CD4-positive, alpha-beta T cell treated with Interleukin-6 for 4 hours (primary cell): ENCODE measurements around the gene TOR4A.

Experiments used
- DNase-seq: peaks from one replicate; pipeline ENCODE4 v3.0.0-alpha.2; 2020; ENCODE audit warnings: mixed read lengths

Gene TOR4A

GRCh38 chr9:137309368-137310188 lies 32.1 kb downstream of the TOR4A start:
- DNase-seq: no peak

DNA sequence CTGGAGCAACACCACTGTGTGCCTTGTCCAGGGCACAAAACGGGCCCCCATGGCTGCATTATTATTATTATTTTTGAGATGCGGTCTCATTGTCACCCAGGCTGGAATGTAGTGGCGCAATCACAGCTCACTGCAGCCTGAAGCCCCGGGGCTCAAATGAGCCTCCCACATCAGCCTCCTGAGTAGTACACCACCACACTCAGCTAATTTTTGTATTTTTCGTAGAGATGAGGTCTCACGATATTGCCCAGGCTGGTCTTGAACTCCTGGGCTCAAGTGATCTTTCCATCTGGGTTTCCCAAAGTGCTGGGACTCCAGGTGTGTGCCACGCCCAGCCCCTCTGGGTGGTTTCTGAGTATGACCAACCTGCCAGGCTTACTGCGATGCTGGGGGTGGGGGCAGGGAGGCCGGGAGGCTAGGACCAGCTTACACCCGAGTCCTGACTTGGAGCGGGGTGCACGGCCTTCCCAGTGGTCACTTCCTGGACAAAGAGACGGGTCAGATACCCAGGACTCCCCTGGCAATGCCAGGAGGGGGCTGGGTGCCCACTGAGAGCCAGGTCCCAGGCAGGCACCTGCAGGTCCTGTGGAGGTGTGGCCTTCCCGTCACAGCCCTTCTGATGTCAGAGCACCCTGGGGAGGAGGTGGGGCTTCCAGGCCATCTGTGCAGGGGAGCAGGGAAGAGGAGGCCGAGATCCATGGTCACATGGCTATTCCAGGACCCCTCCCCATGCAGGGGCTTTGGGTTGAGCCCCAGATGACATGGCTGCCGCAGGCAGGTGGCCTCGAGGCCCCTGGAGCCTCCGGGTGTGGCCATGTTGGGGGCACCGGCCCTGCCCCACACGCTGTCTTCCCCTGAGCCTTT lies 32.9 kb downstream of the TOR4A start:
- no peak for DNase-seq

- DNase-seq: peak; percentile 45
Observed at GRCh38 chr9:137311171-137311985, 33.9 kb downstream of the TOR4A start.

DNA sequence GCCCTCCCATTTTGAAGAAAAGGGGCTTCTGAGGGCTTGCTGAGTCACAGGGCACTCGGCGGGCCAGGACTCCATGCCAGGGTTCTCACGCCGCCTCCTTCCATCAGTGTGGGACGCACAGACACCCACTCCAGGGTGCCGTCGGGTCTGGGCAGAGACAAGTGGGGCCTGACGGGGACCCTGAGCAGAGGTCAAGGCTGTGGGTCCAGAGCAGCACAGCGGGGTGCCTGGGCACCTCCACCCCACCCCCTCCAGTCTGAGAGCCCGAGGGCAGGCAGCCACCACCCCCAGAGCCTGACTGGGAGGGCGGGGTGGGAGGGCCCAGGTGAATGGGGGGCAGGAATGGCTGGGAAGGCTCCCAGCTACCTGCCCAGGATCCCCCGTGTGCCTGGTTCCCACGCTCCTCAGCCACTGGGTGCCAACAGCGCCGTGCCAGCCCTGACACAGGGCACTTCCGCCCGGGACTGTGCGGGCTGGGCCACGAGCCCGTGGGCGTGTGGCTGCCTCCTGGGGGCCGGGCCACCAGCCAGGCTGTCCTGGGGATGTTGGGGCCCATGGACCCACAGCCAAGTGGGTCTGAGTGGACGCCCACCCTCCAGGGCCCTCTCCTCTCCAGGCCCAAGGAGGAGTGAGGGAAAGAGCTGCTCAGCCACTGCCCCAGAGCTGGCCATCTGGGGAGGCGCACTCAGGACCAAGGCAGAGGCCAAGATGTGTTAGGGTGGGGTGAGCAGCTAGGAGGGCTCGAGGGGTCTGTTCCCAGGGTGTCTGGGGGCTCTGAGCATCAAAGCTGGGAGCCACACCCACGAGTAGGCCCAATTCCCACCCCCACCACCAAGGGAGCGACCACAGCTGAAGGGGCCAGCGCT lies 34.7 kb downstream of the TOR4A start:
- no peak for DNase-seq

DNA sequence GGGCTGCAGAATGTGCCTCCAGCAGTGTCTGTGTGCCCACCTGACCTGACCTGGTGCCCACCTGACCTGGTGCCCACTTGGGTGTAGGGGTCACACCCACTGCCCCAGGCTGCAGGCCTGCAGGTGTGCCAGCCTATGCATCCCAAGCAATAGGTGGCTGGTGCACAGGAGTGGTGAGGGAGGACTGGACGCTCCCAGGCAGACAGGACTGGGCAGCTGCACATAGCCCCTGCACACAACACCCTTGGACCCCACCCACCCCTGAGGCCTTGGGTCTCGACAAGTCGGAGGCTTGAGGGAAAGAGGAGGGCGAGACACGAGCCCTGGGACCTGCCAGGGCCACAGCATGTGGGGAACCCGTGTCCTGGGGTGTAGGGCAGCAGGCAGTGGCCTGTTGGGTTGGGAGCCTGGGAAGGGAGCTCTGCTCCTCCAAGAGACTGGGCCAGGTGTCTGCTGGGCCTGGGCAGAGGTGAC lies 35.4 kb downstream of the TOR4A start:
- no peak for DNase-seq

GRCh38 chr9:137313326-137313936 lies 35.9 kb downstream of the TOR4A start:
- no peak for DNase-seq

GRCh38 chr9:137313956-137314560 lies 36.5 kb downstream of the TOR4A start:
- no peak for DNase-seq

DNA sequence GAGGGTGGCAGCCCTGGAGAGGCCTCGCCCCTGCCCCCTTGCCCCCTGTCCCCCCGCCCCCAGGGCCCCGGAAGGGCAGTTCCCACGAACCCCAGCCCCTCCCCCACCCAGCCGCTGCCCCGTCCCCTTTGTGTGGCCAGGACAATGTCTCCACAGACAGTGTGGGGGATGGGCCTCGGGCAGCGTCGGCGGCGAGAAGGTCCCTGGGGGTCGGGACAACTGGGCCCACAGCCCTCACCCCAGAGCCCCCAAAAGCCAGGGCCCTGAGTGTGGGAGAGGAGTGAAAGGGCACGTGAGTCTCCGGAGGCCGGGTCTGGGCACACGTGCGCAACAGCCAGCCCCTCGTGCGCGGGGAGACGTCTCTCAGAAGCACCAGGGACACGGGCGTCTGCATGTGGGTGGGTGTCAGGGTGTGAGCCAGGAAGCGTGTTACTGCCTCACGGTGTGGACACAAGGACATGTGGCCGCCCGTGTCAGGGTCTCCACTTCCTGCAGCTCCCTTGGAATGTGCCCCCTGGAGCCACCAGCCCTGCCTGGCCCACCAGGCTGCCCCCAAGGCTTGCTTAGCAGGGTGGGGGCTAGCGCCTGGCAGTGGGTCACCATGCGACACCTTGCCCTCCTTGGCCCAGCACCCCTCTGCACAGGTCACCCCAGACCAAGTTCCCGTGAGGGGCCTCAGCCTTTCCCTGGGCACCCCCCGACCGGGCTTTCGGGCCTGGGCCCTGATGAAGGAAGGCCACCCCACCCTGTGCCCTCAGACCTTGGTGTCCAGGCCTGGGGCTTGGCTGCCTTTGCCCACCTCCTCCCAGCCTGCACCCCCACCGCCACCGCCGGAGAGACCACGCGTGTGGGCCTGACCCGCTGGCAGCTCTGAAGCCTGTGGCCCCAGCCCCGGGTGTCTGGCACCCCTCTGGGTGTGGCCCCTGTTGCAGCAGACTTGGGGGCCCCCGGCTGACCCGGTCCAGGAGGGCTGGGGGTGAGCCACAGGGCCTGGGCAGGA lies 37.3 kb downstream of the TOR4A start:
- DNase-seq: no peak

GRCh38 chr9:137315581-137316011 lies 38.1 kb downstream of the TOR4A start:
- DNase-seq: no peak

GRCh38 chr9:137316012-137316981 lies 38.8 kb downstream of the TOR4A start:
- DNase-seq: no peak

DNA sequence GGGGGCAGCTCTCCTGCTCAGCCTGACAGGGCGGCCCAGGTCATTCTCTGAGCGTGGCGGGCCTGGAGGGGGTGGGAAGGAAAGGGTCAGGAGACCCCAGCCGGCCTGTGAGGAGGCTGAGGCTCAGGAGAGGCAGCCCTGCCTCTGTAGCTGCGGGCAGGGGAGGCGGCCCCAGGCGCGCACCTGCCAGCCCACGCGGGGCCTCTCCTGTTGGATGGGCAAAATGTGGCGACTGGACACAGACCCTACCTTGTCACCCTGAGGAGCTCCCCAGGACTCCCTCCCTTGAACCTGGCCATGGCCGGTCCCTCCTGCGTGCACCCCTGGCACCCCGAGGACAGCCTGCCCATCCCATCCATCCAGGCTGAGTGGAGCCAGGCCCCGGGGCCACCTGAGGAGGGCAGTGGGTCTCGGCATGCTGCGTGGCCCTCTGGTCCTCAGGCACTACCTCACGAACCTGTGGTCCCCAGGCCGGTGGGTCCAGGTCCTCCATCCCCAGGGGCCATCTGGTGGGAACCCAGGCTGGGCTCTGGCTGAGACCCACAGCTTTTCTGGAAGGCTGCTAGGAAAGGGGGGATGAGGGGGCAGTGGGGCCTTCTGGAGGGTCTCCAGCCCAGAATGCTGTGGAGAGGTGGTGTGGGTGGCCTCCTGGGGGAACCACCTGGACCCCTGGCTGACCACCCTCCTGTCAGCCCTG lies 39.6 kb downstream of the TOR4A start:
- DNase-seq: no peak

- no peak for DNase-seq
Observed at GRCh38 chr9:137317718-137318511, 40.4 kb downstream of the TOR4A start.

DNA sequence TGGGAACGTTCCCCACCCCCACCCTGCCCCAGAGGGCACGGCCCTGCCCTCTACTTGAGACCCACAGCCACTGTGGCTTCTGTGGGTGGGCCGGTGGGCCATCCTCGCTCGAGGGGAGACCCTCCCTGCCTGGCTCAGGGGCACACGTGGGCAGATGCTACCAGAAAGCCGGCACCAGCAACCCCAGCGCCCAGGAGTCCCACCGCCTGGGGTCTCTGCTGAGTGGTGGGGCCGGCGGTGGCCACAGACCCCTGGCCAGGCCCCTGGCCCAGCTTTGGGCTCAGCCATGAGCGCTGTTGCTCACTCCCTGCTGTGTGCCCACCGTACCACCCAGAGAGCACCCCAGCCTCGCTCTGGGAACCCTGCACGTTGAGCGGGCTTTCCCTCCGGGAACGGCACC lies 41.1 kb downstream of the TOR4A start:
- no peak for DNase-seq

- DNase-seq: no peak
Observed at GRCh38 chr9:137319011-137319738, 41.6 kb downstream of the TOR4A start.

GRCh38 chr9:137319739-137320551 lies 42.4 kb downstream of the TOR4A start:
- no peak for DNase-seq
